HS-27A (cell line): Measurements from ENCODE around the gene MCM6.
A peak's percentile ranks its signal among the peaks of the same experiment; 100 is the strongest.
"Not testable (repeated sequence)": the region's sequence is repeated elsewhere in the genome, so short reads cannot be mapped to it uniquely, and the experiment has no call there.

Source experiments
- DNase-seq: peaks from one replicate; pipeline ENCODE4 v3.0.0-alpha.2; 2012; ENCODE audit warnings: low read depth, missing footprints

MCM6 gene

GRCh38 chr2:135820003-135820618 is 56.1 kb downstream of the MCM6 start:
- no peak for DNase-seq

- DNase-seq, result no peak
Observed at GRCh38 chr2:135818937-135819610, 57.2 kb downstream of the MCM6 start.

- DNase-seq, result no peak
Observed at GRCh38 chr2:135817951-135818350, 58.3 kb downstream of the MCM6 start.

GRCh38 chr2:135817466-135817865 is 58.8 kb downstream of the MCM6 start:
- DNase-seq, result no peak

- no peak for DNase-seq
Observed at GRCh38 chr2:135815269-135815668, 61.0 kb downstream of the MCM6 start.

- DNase-seq, result no peak
Observed at GRCh38 chr2:135812907-135813511, 63.2 kb downstream of the MCM6 start.

GRCh38 chr2:135807874-135808273 is 68.4 kb downstream of the MCM6 start:
- DNase-seq, result not testable (repeated sequence)

- no peak for DNase-seq
Observed at GRCh38 chr2:135803278-135803677, 73.0 kb downstream of the MCM6 start.

GRCh38 chr2:135802350-135802749 is 73.9 kb downstream of the MCM6 start:
- no peak for DNase-seq

- no peak for DNase-seq
Observed at GRCh38 chr2:135800513-135801460, 75.5 kb downstream of the MCM6 start.

GRCh38 chr2:135799738-135800137 is 76.5 kb downstream of the MCM6 start:
- DNase-seq, result no peak

GRCh38 chr2:135798762-135799161 is 77.5 kb downstream of the MCM6 start:
- no peak for DNase-seq

- no peak for DNase-seq
Observed at GRCh38 chr2:135798275-135798705, 78.0 kb downstream of the MCM6 start.

- DNase-seq, result peak; percentile 51
Observed at GRCh38 chr2:135797497-135798274, 78.6 kb downstream of the MCM6 start.

GRCh38 chr2:135796606-135797005 is 79.6 kb downstream of the MCM6 start:
- no peak for DNase-seq

- not testable (repeated sequence) for DNase-seq
Observed at GRCh38 chr2:135795641-135796040, 80.6 kb downstream of the MCM6 start.

GRCh38 chr2:135792401-135793150 is 83.7 kb downstream of the MCM6 start:
- DNase-seq, result no peak

GRCh38 chr2:135791418-135792190 is 84.6 kb downstream of the MCM6 start:
- no peak for DNase-seq

- no peak for DNase-seq
Observed at GRCh38 chr2:135790423-135790822, 85.8 kb downstream of the MCM6 start.
